ELF-1 (cell line): ENCODE results near the gene SERTM1.

ENCODE experiments used
- DNase-seq: peaks from one replicate; pipeline ENCODE4 v3.0.0-alpha.2; 2016; ENCODE audit warnings: low read depth, low spot score

The SERTM1 gene

DNA sequence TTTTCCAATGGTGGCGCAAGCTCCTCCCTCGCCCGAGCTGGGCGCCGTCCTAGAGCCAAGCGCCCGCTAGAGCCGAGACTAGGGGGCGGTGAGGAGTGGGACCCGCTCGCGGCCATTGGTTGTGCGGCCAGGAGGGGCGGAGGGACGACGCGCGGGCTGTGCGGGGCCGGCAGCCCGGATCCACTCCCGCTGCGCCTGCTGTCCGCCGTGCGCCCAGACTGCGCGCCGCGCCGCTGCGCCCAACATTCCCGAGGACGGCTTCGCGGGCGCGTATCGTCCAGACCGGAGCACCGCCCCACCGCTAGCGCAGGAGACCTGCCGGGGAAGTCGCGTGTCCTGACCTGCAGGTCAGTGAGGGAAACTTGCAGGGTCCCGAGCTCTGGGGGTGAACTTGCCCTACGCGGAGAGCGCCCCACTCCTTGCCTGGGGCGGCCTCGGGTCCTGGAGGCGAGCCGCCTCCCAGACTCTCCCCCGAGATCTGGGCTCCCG lies at the start of gene SERTM1:
Gene SERTM1, plus strand, starts transcription at position 183 of the 489 bp plus-strand sequence. CDS start 21,059 bp downstream, outside the sequence.
- peak; percentile 86 for DNase-seq

DNA sequence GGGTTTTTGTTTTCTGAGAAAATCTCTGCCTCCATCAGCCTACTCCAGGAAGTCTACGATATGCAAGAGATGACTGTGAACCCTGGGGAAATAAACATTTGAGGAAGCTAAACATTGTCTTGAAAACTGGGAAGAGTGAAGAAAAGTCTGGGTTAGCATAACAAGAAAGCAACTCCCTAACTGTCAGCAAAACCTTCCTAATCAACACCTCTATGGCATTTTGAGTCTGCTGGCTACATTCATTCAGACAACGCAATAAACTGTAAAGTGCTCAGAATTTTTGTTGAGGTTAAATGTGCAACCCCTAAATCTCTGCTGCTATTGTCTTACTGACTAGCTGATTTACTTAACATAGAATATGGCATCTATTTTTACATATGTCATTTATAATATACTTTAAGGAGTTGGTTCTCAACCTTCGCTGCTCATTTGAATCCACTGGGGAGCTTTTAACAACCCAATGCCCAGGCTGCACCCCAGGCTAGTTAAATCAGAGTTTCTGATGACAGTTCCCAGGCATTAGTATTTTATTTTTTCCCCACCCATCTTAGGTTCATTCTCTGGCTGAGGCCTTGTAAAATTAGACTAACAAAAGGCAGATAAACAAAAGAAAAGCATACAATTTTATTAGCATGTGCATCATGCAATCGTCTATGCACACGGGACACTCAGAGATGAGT lies 45.3 kb upstream of the SERTM1 start:
- no peak for DNase-seq

DNA sequence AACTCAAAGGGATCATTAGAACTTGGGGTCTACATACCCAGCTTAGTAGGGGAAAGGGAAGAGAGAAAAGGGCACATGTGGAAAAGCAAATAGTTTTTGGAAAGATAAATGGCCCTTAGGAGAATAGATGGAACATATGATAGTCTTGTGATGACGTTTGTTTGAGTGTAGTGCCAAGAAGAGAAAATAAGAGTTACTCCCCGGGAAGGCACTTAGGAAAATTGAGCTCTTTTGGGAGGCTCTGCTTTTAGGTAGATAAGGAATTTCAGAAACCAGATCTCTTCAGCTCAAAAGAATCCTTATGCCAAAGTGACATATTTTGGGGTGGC lies 44.8 kb upstream of the SERTM1 start:
- DNase-seq = no peak

DNA sequence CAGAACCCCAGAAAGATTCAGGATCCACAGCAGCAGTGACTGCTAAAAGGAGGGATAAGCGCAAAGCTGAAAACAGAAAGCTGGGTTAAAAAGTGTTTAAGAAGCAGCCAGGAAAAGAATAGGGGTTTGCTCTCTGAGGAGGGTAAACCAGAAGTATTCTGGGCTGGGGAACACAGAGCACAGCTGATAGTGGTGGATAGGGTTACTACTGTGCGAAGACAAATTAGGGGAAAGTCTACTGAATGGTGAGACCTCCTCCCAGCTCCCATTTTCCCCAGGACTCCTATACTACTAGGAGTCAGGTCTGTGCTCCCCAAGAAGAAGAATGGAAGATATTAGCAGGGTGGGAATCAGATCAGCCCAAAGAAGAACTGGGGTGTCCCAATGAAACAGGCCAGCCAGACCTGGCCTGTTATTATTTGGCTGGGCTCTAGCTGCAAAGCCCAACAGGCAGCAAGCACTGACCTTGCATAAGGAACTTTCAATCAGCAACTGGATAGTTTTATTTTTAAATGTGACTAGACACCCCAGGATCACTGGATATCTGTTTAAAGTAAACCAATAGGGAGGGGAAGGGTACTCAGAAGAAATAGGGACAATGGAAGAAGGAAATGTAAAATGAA lies 43.5 kb upstream of the SERTM1 start:
- no peak for DNase-seq

DNA sequence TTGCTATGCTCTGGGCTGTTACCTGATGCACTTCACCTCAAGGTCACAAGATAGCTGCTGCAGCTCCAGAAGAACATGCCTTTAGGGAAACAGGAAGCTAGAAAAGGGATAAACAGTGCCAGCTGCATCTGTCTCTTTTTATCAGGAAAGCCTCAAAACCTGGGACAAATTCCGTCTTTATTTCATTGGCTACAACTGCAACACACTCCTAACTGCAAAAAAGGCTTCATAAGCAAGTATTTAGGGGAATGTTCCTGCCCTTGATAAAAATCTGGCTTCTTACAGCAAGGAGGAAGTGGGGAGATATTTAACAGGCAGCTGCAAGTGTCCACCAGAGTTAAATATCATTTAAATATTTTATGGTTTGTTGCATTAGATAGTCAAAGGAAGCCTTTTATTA lies 34.2 kb upstream of the SERTM1 start:
- DNase-seq = no peak

DNA sequence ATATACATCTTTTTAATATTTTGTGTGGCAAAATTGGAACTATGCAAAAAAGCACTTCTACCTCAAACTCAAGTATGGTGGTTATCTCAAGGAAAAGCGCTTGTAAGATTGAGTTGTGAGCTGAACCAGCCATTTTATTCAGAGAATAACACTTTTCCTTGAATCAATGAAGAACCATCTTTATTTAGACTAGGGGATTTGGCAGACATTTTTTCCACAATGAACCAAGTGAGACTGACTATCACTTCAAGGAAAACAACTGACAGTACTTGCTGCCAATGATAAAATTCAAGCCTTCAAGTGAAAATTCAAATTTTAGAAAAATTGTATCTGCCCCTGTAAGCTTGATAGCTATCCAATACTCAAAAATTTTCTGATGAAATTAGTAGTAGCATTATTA lies 23.2 kb upstream of the SERTM1 start:
- DNase-seq = no peak

DNA sequence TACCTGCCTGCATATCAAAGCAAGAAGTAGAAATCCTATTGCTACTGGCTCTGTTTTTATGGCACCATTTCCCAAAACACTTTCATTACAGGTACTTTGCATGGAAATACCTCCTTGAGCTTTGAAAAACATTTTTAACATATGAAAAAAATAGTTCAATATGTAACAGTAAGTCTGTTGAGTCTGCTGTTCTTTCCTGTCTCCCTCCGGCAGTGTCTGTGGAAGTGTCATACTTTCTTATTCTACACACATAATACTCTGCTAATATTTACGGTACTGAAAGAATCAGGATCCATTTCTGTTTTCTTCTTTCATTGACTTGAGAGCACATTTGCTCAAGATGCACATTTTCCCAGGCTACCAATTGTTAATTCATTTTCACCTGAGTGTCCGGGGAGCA lies 8.2 kb upstream of the SERTM1 start:
- DNase-seq = no peak

DNA sequence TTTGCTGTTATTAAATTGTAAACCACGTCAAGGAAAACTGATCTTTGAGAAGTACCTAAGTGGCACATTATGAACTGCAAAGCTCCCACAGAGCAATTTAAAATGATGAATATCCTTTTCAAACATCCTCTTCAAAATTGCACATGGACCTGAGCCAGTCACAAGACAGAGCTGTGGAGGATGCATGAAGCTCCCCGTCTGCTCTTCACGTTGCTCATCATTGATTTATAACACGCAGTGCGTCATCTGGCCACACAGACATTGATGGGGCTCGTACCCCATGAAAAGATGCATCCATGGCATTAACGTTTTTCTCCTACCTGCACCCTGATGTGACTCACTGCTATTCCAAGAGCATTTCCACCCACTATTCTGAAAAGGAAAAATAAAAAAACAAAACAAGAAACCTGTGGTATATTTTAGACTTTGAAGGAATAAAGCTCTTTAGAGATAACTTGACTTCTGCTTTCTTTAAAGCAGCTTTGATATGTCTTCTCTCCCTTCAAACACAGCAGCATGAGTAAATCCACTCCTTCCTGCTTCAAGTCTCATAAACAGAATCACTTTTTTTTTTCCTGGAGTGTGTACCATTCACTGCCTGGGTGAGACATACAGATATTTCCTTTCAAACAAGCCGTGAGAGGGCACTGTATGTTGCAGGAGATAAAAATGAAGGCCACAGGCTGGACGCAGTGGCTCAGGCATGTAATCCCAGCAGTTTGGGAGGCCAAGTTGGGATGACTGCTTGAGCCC lies 7.2 kb upstream of the SERTM1 start:
- DNase-seq = no peak

DNA sequence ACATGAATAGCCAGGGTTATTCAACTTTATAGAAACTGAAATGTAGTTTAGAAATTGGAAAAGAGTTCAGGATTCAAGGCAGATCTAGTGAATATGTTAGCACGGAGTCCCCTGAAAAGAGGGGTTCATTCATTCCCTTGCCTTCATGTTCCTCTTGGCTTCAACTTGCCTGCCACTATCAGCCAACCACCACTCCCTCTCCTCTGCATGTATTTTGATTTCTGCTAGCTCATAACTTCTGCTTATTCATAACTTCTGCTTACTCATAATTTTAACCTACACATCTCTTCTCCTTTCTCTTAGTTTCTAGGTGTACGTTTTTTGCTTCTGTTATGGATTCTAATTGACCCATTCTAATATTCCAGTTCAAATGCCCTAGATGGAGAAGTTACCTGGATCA lies 5.5 kb upstream of the SERTM1 start:
- DNase-seq = no peak

DNA sequence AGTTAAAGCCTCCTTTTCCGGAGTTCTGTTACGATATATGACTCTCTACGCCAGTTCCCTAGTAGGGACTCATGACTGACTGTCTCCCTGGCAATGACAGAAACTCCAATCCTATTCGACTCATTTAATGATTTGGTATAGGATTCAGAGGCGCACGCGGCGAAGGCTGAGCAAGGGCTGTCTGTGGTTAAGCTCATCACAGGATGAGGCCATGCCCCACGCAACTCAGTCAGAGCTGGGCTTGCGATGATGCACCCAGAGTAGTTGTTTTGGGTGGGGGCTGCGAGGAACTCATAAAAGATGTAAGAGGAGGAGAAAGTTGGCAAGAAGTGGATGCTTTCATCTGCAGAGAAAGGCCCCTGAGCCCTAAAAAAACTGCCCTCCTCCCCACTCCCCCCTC lies 468 bp upstream of the SERTM1 start:
- no peak for DNase-seq

DNA sequence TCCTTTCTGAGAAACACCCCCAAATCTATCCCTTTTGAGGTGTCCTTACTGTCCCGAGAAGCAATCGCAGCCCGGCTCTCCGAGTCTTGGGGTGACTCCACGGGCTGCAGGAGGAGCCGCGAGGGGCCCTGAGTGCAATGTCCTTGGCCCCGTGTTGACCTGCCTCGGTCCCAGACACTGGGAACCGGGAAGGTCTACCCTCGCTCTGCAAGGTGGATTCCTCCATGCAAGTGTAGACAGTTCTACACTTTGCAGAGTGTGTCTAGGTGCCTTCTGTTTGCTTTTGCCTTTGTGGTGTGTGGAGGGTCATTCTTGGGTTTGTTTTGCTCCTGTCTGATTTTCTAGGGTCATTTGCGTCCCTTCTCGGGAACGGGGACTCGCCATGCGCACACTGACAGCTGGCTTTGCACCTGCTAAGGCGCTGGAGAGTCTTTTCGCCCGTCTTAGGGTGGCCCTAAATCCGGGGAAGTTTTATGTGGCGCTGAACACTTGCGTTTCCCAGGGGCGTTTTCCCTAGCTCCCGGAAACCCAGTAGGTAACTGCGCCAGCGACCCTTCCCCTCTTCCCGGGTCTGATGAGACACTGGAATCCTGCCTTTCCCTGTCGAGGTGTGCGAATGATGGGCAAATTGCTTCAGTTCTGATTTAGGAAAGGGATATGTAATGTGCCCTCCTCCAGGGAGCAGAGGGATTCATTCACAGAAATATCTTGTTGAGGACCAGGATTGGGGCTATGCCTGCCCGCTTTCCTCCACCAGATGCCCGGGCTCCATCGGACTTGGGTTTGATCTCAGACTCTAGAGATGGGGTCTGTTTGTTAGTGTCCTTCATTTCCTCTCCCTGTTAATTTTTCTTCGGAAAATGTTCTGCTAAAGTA lies 755 bp downstream of the SERTM1 start:
- peak; percentile 22 for DNase-seq

DNA sequence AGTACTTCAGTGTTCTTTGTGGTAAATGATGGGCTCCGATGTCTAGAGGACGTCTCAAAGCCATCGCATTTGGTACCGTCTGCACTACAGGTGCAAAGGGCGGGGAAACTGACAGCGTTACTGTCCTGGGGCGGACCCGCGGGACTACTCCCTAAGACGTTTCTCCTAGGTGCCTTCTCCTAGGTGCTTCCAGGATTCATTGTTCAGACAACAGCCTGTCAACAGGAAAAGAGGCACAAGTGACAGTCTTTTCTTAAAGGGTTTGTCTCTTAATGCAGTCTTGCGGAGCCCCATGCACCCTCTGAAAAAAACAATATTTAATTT lies 1.4 kb downstream of the SERTM1 start:
- no peak for DNase-seq

DNA sequence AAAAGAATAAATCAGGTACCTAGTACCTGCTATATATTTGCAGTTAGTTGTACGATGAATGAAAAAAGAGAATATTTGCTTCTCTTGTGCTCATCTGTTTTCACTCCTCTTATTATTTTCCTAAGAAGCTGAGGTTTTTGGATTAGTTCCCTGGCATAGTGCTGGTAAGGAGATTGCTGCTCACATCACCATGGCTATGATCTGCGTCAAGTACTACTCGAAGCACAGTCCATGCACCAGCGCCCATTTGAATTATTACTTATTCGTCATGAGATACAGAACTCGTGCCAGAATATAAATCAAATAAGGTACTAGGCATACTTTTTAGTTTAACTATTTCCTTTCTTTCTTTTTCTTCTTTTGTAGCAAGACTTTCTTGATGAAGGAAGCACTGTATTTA lies 7.1 kb downstream of the SERTM1 start:
- no peak for DNase-seq

DNA sequence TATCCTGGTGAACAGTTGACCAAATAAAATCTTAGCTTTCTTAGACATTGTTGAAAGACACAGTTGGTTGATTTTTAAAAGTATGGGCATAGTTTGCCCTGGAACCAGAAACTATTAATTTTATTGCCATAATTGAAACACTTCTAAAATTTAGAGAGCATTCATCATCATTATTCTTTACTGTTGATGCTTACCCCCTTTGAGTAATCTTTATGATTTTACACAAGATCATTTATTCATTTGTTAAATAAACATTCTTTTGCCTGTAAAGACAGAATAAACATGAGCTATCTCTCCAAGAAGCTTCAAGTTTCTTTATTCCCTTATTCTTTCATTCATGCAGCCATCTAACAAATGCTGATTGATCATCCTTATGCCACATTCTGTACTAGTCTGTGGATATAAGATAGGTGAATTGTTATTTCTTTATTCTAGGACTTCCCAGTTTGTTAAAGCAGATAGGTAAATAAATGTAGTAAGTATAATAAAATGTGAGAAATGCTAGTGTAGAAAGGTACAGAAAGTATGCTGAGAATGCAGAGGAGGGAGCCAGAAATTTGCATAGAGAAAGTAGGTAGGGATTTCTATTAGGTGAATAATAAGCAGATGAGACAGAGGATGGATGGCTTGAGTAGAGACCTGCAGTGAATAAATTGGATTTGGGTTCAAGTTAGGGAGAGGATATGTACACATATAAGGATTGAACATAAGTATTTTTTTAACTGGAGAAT lies 8.2 kb downstream of the SERTM1 start:
- no peak for DNase-seq

DNA sequence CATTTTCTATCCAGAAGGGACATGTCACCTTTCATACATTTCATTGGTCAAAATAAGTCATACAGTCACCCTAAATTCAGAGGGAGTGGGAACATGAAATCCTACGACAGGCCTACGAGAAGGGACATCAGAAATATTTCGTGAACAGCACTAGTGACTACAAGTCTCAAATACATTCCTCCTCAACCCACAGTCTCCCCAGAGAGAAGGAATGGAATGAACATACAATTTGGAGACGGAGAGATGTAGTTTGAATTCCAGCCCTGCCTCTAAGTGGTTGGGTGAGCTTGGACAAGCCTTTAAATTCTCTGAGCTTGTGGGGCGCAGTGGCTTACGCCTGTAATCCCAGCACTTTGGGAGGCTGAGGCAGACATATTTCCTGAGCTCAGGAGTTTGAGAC lies 9.9 kb downstream of the SERTM1 start:
- DNase-seq = no peak

DNA sequence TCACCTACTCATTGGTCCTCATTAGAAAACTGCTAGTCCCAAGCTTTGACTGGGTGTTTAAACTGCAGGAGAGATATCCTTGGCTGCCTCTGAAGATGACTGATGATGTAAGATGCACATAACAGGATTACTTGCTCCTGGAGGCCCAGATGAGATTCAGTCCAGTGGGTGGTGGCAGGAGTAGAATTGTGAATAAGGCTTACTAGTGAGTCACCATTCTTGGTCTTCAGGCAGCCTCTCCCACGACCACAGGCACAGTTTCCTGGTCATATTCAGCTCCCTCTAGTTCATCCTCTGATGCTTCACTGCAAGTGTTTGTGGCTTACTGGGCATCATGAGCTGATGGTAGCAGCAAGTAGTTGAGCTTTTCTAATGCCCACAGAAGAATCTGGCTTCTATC lies 12.1 kb downstream of the SERTM1 start:
- no peak for DNase-seq

DNA sequence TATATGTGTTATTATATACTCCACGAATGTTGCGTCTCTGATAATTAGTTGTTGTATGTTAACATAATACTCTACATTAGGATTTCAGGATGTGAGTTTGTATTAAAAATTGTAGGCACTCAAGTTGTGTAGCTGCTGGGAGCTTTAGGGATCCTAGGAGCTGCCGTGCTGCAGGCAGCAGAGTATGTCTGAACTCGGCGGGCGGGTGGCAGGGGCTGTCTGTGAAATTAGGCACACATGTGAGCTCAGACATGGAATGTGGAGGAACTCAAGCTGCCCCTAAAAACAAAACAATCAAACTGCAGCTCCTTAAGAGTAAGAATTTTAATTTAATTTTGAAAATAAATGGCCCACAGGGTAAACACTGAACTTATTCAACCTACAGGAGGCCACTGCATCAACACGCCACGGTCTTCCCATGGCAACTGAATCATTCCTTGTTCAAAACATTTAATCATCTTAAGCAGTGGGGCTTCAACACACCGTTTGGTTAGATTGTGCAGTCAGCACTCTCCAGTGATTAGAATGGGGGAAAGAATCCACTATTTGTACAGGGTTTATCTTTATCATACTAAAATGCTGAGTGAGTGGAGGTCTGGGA lies 22.7 kb downstream of the SERTM1 start:
- DNase-seq = no peak

DNA sequence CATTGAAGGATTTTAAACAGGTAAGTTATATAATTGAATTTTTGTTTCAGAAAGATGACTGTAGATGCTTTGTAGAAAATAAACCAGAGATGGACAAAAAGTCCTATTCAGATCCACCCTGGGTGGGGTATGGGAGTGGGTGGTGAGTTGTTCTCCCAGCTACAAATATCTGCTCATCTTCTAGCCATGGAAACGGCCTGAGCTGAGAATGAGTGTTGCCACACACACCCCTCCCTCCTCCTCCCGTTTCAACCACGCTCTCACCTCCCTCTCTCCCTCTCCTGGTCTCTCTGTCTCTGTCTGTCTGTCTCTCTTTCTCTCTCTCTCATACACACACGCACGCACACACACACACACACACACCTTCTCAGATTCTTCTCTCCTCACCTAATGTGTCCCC lies 26.4 kb downstream of the SERTM1 start:
- no peak for DNase-seq

DNA sequence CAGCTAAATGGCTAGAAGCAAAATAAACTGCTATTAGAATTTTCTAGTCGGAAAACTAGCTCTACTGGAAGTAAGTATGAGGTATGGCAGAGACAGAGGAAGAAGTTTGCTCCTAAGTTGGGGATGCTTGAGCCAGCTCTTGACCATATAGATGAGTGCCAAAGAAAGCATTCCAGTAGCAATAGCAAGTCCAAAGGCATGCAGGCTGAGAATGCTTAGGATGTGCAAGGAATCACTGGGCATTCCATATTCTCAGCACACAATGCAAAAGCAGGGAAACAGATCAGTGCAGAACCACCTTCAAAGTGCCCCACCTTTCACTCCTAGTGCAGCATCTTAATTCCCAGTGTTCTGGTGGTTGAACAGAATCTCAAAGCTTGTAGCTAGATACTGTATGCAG lies 32.9 kb downstream of the SERTM1 start:
- no peak for DNase-seq

DNA sequence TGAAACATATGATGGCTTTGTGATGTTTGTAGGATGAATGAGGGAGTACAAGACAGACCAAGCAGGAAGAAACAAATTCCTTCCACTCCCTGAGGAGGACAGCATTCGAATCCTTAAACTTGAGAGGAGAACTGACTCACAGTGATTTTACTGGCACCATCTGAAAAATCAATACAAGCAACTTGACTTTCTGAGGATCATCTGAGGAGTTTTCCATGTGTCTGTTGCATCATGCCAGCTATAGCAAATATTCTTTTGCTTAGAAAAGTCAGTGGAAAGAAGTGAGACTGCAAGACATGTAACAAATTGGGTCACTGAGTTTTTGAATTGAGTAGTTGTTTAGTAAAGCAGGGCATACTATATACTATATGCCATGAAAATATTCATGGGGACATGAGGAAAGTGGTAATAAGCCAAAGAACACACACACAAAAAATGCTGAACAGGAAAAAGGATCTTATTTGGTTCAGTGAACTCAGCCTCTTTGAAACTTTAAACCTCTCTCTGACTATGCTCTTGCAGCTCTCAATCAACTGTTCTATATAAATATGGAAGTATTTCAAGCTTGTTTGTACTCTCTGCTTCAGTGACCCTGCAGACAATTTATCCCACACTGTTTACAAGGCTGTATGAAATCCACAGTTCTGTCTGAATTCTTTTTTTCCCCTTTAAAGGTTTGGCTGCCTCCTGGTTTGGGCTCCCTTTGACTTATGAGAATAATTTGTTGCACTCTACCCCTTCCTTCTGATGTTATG lies 35.5 kb downstream of the SERTM1 start:
- no peak for DNase-seq
